DND-41 (cell line): ENCODE results near the gene KRTAP9-7.

Experiments
- EZH2 ChIP-seq: IDR thresholded peaks from 3 replicates; pipeline ENCODE4 v1.6.1; 2012; ENCODE audit warnings: borderline replicate concordance, low read depth, mild to moderate bottlenecking, moderate library complexity, low read length, inconsistent platforms; ENCODE audit not compliant: severe bottlenecking
- TF ChIP-seq, protein P1 (sequence below): IDR thresholded peaks from 2 replicates; pipeline ENCODE4 v1.5.1; 2012; ENCODE audit warnings: borderline replicate concordance, low read length, moderate library complexity, mild to moderate bottlenecking; ENCODE audit not compliant: poor library complexity, severe bottlenecking; ENCODE audit errors: extremely low read depth

DNA sequence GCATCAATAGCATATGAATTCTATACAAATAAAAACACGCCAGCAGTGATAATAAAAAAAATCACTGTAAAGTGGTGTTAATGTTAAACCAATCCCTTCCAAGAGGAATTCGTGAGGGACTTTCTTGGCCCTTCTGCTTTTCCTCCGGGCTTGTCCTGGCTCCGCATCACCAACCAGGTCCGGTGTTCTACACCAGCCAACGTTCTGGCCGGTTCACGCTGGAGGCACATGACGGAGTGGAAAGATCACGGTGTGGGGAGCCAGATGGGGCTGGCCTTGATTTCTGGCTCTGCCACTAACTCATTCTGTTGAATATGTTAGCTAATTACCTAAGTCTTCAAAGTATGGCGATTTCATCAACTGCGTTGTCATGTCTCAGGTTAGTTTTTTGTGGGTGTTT lies 28.6 kb downstream of the KRTAP9-7 start:
- TF ChIP-seq, protein P1, sequence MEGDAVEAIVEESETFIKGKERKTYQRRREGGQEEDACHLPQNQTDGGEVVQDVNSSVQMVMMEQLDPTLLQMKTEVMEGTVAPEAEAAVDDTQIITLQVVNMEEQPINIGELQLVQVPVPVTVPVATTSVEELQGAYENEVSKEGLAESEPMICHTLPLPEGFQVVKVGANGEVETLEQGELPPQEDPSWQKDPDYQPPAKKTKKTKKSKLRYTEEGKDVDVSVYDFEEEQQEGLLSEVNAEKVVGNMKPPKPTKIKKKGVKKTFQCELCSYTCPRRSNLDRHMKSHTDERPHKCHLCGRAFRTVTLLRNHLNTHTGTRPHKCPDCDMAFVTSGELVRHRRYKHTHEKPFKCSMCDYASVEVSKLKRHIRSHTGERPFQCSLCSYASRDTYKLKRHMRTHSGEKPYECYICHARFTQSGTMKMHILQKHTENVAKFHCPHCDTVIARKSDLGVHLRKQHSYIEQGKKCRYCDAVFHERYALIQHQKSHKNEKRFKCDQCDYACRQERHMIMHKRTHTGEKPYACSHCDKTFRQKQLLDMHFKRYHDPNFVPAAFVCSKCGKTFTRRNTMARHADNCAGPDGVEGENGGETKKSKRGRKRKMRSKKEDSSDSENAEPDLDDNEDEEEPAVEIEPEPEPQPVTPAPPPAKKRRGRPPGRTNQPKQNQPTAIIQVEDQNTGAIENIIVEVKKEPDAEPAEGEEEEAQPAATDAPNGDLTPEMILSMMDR = no peak
- no peak for TF ChIP-seq EZH2
